Measurements from ENCODE around the gene WRAP73.
"Not testable (repeated sequence)": the region's sequence is repeated elsewhere in the genome, so short reads cannot be mapped to it uniquely, and the experiment has no call there.

The WRAP73 gene

DNA sequence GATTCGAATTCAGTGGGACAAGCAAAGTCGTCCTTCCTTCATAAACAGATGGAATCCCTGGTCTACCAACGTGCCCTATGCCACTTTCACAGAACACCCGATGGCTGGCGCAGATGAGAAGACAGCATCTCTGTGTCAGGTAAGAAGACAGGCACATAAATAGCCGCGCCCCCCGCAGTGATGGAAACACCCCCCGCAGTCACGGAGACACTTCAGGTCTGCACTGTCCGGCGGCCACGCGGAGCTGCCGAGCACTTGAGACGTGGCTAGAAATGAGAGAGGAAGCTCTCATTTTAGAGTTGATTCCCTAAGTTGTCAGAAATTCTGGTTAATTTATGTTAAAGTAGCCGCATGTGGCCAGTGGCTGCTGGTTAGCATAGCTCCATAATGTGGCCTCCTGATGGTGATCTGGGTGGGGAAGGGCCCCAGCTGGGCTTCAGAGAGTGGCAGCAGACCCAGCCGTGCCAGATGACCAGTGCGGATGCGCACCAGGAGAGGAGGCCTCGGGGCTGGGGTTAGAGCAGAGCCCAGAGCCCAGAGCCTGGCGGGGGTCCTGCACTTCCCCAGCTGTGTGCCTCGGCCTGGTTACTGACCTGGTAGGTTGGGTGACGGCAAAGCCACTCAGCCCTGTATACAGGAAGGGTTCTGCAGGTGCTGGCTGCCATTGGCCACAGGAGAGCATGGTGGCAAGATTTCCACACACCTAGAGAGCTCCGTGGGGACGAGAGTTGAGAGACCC lies 22.2 kb downstream of the WRAP73 start:
- DNase-seq, result no peak

DNA sequence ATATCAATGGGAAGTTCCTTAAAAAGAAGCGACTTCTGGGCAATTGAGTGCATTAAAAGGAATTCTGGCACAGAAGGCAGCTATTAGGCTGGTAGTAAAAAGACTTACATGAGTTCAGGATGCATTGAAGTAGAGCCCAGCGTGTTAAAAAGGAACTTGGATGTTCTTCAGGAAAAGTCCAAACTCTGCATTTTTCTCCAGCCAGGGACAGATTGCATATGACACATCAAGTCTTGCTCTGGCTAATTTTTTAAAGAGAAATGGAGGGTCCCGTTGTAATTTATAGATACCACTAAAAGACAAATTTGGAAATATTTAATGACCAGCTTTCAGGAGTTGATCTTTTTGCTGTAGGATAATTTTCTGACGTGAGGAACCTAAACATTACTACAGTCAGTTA lies 23.9 kb downstream of the WRAP73 start:
- DNase-seq, result no peak

GRCh38 chr1:3625151-3625907 lies 24.6 kb downstream of the WRAP73 start:
- DNase-seq, result no peak

- peak; percentile 50 for DNase-seq
Measured at GRCh38 chr1:3624200-3625136, 25.4 kb downstream of the WRAP73 start, which contains the start of gene TPRG1L. Gene TPRG1L, plus strand, starts transcription at chr1:3625015. Its CDS starts 58 bp downstream, at chr1:3625073.

DNA sequence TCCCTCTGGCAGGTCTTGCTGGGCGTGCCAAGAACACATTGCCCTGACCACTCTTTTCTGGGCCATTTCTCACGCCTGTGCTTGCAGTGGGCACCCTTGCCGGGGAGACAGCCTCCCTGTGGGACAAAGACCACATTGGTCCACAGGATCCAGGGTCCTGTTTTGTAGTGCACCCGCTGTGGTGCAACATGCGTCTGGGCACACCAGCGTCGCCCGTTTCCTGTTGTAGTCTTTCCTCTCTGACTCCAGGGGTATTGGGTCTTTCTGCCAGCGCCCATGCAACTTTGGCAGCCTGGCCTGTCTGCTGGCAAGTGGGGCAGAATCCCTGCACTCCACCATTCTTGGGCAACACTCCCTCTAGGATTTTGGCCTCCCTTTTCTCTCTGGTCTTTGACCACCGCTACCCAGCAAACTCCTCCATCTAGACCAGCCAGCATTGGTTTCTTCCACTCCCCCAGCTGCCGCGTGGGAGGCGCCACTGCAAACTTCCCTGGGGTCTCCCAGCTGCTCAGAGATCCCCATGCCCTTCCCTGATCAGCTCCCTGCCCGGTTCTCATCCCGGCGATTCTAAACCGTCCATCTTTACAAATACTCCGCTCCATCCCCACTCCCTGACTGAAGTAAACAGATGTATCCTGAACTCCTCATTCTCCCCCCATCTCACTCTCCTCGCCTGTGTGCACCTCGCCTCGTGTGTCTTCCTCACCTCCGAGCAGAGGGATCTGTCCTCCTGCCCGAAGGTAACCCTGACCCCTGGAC lies 26.3 kb downstream of the WRAP73 start:
- no peak for DNase-seq

GRCh38 chr1:3622102-3622501 lies 27.8 kb downstream of the WRAP73 start:
- not testable (repeated sequence) for DNase-seq

GRCh38 chr1:3621151-3621671 lies 28.7 kb downstream of the WRAP73 start:
- not testable (repeated sequence) for DNase-seq

GRCh38 chr1:3620708-3621107 lies 29.2 kb downstream of the WRAP73 start:
- no peak for DNase-seq

GRCh38 chr1:3618881-3619671 lies 30.8 kb downstream of the WRAP73 start:
- DNase-seq, result peak; percentile 24

GRCh38 chr1:3618531-3618880 lies 31.4 kb downstream of the WRAP73 start:
- DNase-seq, result no peak

DNA sequence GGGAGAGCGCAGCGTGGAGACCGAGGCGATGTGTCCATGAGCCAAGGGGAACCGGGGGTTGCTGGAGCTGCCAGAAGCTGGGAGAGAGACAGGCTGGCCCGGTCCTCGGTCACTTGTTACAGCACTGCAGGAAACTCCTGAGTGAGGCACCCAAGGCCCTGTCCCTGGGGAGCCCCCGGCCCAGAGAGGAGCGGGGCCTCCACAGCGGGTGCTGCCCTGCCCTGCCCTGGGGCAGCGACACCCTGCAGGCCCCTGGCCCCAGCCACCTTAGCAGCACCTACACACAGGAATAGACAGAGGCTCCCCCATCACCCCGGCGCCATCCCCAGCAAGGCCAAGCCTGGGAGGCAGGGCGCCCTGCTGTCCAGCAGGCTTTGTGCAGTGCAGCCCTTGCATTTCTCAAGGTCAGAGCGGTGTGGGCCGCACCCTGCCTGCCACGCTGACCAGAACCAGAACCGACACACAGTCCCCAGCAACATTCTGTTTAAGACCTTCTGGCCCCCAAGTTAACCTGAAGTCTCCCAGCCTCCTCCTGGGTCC lies 32.0 kb downstream of the WRAP73 start:
- no peak for DNase-seq

DNA sequence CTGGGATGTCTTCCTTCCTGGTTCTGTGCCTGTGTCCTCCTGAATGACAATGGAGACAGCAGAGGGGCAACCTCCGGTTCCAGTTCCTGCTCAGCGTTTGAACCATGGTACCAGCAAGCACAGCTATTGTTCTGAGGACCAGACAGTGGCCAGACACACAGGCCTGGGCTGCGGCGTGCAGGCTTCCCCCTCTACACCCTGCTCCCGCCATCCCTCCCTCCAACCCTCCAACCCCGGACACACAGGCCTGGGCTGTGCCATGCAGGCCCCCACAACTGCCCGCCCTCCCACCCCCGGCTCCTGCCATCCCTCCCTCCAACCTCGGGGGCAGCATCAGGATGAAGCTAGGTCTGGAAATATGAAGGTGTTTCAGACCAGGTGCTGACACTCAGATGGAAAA lies 33.0 kb downstream of the WRAP73 start:
- DNase-seq, result no peak

GRCh38 chr1:3614755-3615742 lies 34.9 kb downstream of the WRAP73 start:
- no peak for DNase-seq

- DNase-seq, result no peak
Measured at GRCh38 chr1:3612123-3612522, 37.8 kb downstream of the WRAP73 start.

- no peak for DNase-seq
Measured at GRCh38 chr1:3611170-3612019, 38.5 kb downstream of the WRAP73 start, which contains the start of gene MEGF6. Gene MEGF6, minus strand, starts transcription at chr1:3611508. Its CDS starts 240 bp downstream, at chr1:3611268.

DNA sequence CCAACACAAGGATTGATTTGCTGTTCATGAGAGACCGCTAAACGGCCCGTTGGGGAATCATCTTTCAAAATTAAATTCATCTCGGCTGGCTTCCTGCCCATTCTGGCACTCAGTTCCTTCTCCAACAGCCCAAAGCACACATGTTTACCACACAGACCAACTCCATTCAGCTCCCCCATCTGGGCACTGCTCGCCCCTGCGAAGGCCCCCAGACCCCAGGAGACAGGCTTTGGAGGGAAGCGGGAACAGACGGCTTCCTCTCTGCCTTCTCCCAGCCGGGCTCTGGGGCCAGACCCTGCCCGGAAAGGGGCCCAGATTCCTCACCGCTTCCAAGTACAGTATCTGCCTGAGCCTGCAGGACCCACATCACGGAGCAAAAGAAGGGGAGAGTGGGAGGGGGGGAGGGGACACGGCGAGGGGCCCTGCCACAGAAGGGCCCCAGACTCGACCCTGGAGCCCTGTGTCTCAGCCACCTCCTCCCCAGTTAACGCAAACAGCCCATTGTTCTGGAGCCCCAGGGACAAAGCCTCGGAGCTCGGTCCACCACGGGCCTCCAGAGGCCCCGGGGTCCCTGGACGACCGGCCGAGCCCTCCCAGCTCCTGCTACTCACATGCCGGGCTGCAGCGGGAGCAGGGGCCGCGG lies 39.3 kb downstream of the WRAP73 start:
- no peak for DNase-seq

DNA sequence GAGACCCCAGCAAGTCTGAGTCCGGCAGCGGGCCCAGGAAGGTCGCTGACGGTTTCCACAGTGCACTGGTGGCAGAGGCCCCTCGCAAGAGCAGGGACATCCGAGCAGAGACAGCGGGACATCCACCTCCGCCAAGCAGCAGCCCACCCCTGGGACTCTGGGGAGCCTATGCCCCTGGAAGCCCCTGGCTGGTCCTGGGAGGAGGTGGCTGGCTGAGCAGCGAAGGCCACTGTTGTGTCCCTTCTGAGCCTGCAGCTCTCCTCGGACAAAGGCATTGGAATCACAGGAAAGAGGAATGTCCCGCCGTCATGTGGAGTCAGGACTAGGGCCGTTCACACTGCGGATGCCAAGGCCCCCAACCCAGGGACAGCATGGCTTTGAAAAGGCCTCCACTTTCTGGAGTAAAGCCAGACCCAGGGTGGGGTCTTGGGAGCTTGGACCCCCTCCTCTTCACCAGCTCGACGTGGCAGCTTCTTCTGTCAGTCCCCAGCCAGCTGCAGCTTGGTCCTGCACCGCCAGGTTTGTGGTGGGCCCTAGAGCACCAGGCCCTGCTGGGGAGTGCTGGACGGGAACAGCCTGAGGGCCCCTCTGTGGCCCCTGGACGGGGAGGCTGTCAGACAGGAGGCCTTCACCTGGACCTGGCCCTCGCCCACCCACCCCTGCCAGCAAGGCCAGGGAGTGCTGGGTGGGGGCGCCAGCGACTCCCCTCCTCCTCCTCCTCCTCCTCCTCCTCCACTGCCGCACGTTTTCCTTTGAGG lies 40.0 kb downstream of the WRAP73 start:
- no peak for DNase-seq
